Chondrocyte (in vitro differentiated cells): ENCODE results near the gene LHFPL2. TPM values are rescaled to one million over a fixed set of nuclear protein-coding genes. Genes with fewer than 3 reads are reported as not detected.

ENCODE experiments used
- DNase-seq: peaks from one replicate; pipeline ENCODE4 v3.0.0; 2021; ENCODE audit warnings: mixed read lengths, low spot score
- H3K27ac Mint-ChIP-seq: one replicate; pipeline ENCODE4 v1.8.0; 2021; ENCODE audit warnings: mild to moderate bottlenecking, moderate library complexity, mixed read lengths; ENCODE audit not compliant: unreplicated experiment
- H3K27me3 Mint-ChIP-seq: 2 replicates; pipeline ENCODE4 v1.8.0; 2021; ENCODE audit warnings: low read depth, mixed read lengths
- H3K36me3 Mint-ChIP-seq: 2 replicates; pipeline ENCODE4 v1.8.0; 2021; ENCODE audit warnings: low read depth, mixed read lengths
- H3K4me1 Mint-ChIP-seq: 2 replicates; pipeline ENCODE4 v1.8.0; 2021; ENCODE audit warnings: low read depth, mild to moderate bottlenecking, mixed read lengths
- H3K4me3 Mint-ChIP-seq: one replicate; pipeline ENCODE4 v1.8.0; 2021; ENCODE audit warnings: mild to moderate bottlenecking, moderate library complexity, mixed read lengths; ENCODE audit not compliant: unreplicated experiment
- H3K9me3 Mint-ChIP-seq: 2 replicates; pipeline ENCODE4 v1.8.0; 2021; ENCODE audit warnings: low read depth, mixed read lengths
- CTCF ChIP-seq: fragments of 200-600 bp; sonication (generic); IDR thresholded peaks from 2 replicates; pipeline ENCODE4 v1.5.0; 2021; ENCODE audit warnings: antibody characterized with exemption, mild to moderate bottlenecking, moderate library complexity
- total RNA-seq: library from RNA; stranded (reverse); gene quantifications from 3 replicates; pipeline ENCODE4 v1.2.1, GENCODE V29; 2021

LHFPL2 gene
- total RNA-seq, 1 donor from 2014 or later = 49.4 TPM

DNA sequence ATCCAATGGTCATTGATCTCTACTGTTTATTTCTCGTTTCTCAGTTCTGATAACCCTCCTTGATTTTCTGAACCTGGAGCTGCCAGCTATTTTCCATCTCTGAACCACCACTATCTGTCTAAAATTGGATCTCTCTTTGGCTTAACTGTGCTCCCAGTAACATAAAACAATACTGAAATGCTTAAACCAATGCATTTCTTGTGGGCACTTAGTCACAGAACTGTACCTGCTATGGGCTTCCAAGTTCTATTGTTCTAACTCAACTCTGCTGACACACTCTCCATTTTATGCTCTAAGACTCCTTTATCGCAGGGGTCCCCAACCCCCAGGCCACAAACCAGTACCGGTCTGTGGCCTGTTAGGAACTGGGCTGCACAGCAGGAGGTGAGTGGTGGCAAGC lies 120.6 kb downstream of the LHFPL2 start:
- no peaks in the 10 kb centered on the region for H3K9me3 Mint-ChIP-seq
- H3K4me3 Mint-ChIP-seq = no peak overlapping the region
- no peaks in the 10 kb centered on the region for H3K36me3 Mint-ChIP-seq
- peaks cover 87% of the 10 kb centered on the region for H3K4me1 Mint-ChIP-seq
- no peak for DNase-seq
- no peak for TF ChIP-seq CTCF
- peak overlapping the region; percentile 97 for H3K27ac Mint-ChIP-seq
- no peaks in the 10 kb centered on the region for H3K27me3 Mint-ChIP-seq

DNA sequence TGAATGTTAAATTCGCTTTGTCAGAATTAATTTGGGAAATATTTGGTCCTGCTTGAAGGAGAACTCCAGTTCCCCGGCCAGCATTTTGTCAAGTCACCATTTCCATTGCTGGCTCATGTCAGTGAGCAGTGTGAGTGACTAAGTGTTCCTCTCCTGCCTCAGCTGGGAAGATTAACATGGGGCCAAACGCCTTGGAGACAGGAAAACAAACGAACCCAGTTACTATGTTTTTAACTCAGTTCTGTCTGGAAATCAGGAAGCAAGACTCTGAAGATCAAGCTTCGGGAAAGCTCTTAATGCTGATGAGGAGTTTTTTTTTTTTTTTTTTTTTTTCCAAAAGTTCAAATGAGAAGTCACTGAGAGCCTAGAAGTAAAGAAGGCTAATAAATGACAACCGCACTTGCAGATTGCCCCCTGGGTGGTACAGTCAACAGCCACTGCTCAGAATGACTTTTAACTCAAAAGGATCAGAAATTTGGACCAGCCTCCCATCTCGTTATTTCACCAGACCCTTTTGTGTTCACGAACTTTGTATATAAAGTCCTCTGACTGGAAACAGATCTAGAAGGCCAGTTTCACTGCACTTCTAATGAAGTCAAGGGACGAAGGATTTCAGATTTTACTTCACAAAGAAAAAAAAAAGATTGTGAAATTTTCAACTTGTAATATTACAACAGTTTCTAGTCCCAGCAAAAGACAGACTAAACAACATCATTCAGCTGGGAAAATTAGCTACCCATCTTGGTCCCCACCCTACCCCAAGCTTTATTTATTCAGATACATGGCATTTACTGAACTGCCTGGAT lies 121.3 kb downstream of the LHFPL2 start:
- peak overlapping the region; percentile 97 for H3K27ac Mint-ChIP-seq
- no peaks in the 10 kb centered on the region for H3K27me3 Mint-ChIP-seq
- peaks cover 88% of the 10 kb centered on the region for H3K4me1 Mint-ChIP-seq

GRCh38 chr5:78526049-78526525 lies 122.5 kb downstream of the LHFPL2 start:
- H3K27ac Mint-ChIP-seq = peak overlapping the region; percentile 97
- H3K4me3 Mint-ChIP-seq = peak overlapping the region; percentile 4
- H3K9me3 Mint-ChIP-seq = no peaks in the 10 kb centered on the region
- H3K36me3 Mint-ChIP-seq = no peaks in the 10 kb centered on the region
- H3K4me1 Mint-ChIP-seq = peaks cover 85% of the 10 kb centered on the region
- DNase-seq = no peak
- H3K27me3 Mint-ChIP-seq = no peaks in the 10 kb centered on the region
- no peak for TF ChIP-seq CTCF

More for the DNA sequence above, 121.3 kb downstream of the LHFPL2 start:
- no peak for TF ChIP-seq CTCF
- H3K9me3 Mint-ChIP-seq = no peaks in the 10 kb centered on the region
- DNase-seq = no peak
- H3K4me3 Mint-ChIP-seq = peak overlapping the region; percentile 9
- H3K36me3 Mint-ChIP-seq = no peaks in the 10 kb centered on the region

GRCh38 chr5:78523314-78524193 lies 125.0 kb downstream of the LHFPL2 start:
- DNase-seq = no peak
- no peaks in the 10 kb centered on the region for H3K27me3 Mint-ChIP-seq
- no peak for TF ChIP-seq CTCF
- peak overlapping the region; percentile 97 for H3K27ac Mint-ChIP-seq
- no peaks in the 10 kb centered on the region for H3K9me3 Mint-ChIP-seq
- H3K4me3 Mint-ChIP-seq = no peak overlapping the region
- H3K36me3 Mint-ChIP-seq = no peaks in the 10 kb centered on the region
- peaks cover 81% of the 10 kb centered on the region for H3K4me1 Mint-ChIP-seq
